LNCaP clone FGC (cell line): ENCODE data around the gene GLB1L3.
"Not testable (repeated sequence)": the region's sequence is repeated elsewhere in the genome, so short reads cannot be mapped to it uniquely, and the experiment has no call there.

ENCODE experiments used
- DNase-seq: peaks from one replicate; pipeline ENCODE4 v3.0.0-alpha.2; 2011; ENCODE audit warnings: low read depth
- H3K4me3 ChIP-seq: 2 replicates; pipeline ENCODE4 v1.5.1; 2011; ENCODE audit warnings: mild to moderate bottlenecking, low read depth, low read length, control low read depth
- TF ChIP-seq, protein P1 (sequence below): IDR thresholded peaks from 2 replicates; pipeline ENCODE4 v1.5.1; 2012; ENCODE audit warnings: mild to moderate bottlenecking; ENCODE audit not compliant: control insufficient read depth, insufficient read depth; ENCODE audit errors: extremely low read depth

Gene GLB1L3

GRCh38 chr11:134313379-134313778 is 37.2 kb downstream of the GLB1L3 start:
- no peak overlapping the region for H3K4me3 ChIP-seq
- TF ChIP-seq, protein P1, sequence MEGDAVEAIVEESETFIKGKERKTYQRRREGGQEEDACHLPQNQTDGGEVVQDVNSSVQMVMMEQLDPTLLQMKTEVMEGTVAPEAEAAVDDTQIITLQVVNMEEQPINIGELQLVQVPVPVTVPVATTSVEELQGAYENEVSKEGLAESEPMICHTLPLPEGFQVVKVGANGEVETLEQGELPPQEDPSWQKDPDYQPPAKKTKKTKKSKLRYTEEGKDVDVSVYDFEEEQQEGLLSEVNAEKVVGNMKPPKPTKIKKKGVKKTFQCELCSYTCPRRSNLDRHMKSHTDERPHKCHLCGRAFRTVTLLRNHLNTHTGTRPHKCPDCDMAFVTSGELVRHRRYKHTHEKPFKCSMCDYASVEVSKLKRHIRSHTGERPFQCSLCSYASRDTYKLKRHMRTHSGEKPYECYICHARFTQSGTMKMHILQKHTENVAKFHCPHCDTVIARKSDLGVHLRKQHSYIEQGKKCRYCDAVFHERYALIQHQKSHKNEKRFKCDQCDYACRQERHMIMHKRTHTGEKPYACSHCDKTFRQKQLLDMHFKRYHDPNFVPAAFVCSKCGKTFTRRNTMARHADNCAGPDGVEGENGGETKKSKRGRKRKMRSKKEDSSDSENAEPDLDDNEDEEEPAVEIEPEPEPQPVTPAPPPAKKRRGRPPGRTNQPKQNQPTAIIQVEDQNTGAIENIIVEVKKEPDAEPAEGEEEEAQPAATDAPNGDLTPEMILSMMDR, result no peak
- DNase-seq, result no peak

DNA sequence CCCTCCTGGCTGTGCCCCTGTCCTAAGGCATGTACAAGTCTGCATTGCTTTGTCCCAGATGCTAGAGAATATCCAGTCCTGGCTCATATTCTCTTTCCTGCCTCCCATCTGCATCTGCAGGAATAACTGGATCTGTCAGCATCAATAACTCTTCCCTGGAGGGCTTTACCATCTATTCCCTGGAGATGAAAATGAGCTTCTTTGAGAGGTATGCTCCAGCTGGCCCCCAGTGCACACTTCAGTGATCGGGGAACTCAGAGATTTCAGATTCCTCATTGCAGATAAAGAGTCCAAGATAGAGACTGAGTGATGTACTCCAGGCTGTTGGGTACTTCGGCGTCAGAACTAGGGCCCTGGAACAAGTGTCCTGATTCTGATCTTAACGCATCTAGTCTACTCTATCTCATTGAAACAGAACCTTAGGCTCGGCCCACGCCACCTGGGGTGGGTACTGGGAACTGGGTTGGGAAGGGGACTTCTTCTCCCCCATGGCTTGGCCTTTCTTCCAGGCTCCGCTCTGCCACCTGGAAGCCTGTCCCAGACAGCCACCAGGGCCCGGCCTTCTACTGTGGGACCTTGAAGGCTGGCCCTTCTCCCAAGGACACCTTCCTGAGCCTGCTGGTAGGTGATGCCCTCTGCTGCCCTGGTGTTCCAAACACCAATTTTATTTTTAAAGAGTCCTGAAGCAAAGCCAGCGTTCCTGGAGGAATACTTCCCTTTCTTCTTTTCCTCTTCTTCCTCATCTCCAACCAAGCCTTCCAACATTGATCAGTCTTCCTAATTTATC is 37.8 kb downstream of the GLB1L3 start:
- no peak overlapping the region for H3K4me3 ChIP-seq
- no peak for DNase-seq
- TF ChIP-seq, protein P1, result peak; percentile 13; the same call in 1 of the 2 replicates

- TF ChIP-seq, protein P1, result no peak
- no peak overlapping the region for H3K4me3 ChIP-seq
- no peak for DNase-seq
These were observed 40.9 kb downstream of the GLB1L3 start for GRCh38 chr11:134317103-134317502.

- not testable (repeated sequence) for DNase-seq, H3K4me3 ChIP-seq
These were observed 45.2 kb downstream of the GLB1L3 start for GRCh38 chr11:134321373-134321772.

- TF ChIP-seq, protein P1, result no peak
- H3K4me3 ChIP-seq, result no peak overlapping the region
- DNase-seq, result no peak
These were observed 46.4 kb downstream of the GLB1L3 start for GRCh38 chr11:134322553-134322952.

- H3K4me3 ChIP-seq, result no peak overlapping the region
- TF ChIP-seq, protein P1, result no peak
- DNase-seq, result no peak
These were observed 52.3 kb downstream of the GLB1L3 start for GRCh38 chr11:134328433-134328832.

DNA sequence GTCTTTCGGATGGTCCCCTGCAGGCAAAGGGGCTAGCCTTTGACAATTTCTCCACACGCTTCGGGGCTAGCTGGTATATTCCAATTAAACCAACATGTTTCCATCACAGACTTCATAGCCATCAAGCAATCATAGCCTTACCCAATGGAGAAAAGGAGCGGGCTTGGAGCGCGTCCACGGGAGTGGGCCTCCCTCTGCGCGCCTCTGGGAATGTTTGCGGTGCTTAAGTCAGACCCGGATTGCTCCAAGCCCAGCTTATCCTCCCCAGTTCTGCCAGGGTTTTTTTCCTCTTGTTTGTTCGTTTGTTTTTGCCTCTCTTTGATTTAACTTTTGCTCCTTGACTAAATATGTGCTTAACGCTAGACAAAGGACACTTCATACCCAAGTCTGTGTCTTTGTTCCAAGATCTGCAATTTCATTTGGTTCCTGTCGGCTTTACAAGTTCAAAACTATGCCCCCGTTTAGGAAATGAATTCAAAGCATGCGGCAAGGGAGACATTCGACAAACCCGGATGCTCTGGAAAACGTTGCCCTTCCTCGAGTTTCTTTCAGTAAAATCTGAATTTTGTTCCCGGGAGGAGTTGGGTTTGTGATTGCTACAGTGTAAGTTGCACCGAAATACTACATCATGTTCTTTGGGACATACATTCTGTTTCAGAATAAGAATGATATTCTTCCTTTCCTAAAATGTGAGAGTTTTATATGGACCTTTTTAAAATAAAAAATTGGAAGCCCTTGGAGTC is 54.6 kb downstream of the GLB1L3 start:
- H3K4me3 ChIP-seq, result peak overlapping the region; percentile 47
- no peak for DNase-seq
- TF ChIP-seq, protein P1, result no peak
